WTC11 (cell line): ENCODE measurements around the gene WDR59. TPM values are rescaled to one million over a fixed set of nuclear protein-coding genes. Genes with fewer than 3 reads are reported as not detected.

Source experiments
- ATAC-seq: fragments of 200-7000 bp; cut with Tn5 transposase; 2 replicates; pipeline ENCODE4 v1.10.0; 2021; ENCODE audit warnings: mild to moderate bottlenecking, moderate library complexity
- CTCF ChIA-PET: fragments of 300-600 bp; sonication (Branson Sonifier 250); formaldehyde crosslinking; loops from one replicate; lab custom pipeline; 2021; ENCODE audit warnings: antibody characterized with exemption; lab: Charles Lee
- POLR2A ChIA-PET: fragments of 350-600 bp; sonication (Branson Sonifier 250); formaldehyde crosslinking; loops from one replicate; lab custom pipeline; 2021; ENCODE audit warnings: antibody characterized with exemption; lab: Charles Lee
- DNase-seq: peaks from one replicate; pipeline ENCODE4 v3.0.0; 2021; ENCODE audit warnings: low spot score
- H3K27ac Mint-ChIP-seq: 2 replicates; pipeline ENCODE4 v1.8.0; 2021; ENCODE audit warnings: mixed read lengths
- H3K27me3 Mint-ChIP-seq: 2 replicates; pipeline ENCODE4 v1.8.0; 2021; ENCODE audit warnings: low read depth, mild to moderate bottlenecking, moderate library complexity, mixed read lengths
- H3K36me3 Mint-ChIP-seq: 2 replicates; pipeline ENCODE4 v1.8.0; 2021; ENCODE audit warnings: mixed read lengths
- H3K4me1 Mint-ChIP-seq: 2 replicates; pipeline ENCODE4 v1.8.0; 2022; ENCODE audit warnings: mixed read lengths
- H3K4me3 Mint-ChIP-seq: 2 replicates; pipeline ENCODE4 v1.8.0; 2021; ENCODE audit warnings: mild to moderate bottlenecking, moderate library complexity, mixed read lengths
- H3K9me3 Mint-ChIP-seq: 2 replicates; pipeline ENCODE4 v1.8.0; 2021; ENCODE audit warnings: mixed read lengths
- AFF4 ChIP-seq: sonication (generic); formaldehyde crosslinking; IDR thresholded peaks from 2 replicates; pipeline ENCODE4 v1.8.1; 2023; ENCODE audit warnings: mild to moderate bottlenecking, missing genetic modification reagents, borderline replicate concordance
- E2F4 ChIP-seq: sonication (generic); formaldehyde crosslinking; IDR thresholded peaks from 2 replicates; pipeline ENCODE4 v1.8.1; 2022; ENCODE audit warnings: low read depth, mild to moderate bottlenecking, moderate library complexity, missing genetic modification reagents, borderline replicate concordance
- GTF2I ChIP-seq: fragments of 250-450 bp; sonication (Bioruptor Pico); conservative IDR thresholded peaks from 2 replicates; pipeline ENCODE4 v1.4.0; 2021; ENCODE audit warnings: mild to moderate bottlenecking
- JAZF1 ChIP-seq: fragments of 250-450 bp; sonication (Bioruptor Pico); IDR thresholded peaks from 2 replicates; pipeline ENCODE4 v1.9.0; 2021; ENCODE audit warnings: moderate library complexity, mild to moderate bottlenecking, inconsistent platforms
- KAT7 ChIP-seq: sonication (generic); formaldehyde crosslinking; IDR thresholded peaks from 2 replicates; pipeline ENCODE4 v1.8.1; 2023; ENCODE audit warnings: missing genetic modification reagents, mild to moderate bottlenecking, borderline replicate concordance
- MAX ChIP-seq: sonication (generic); formaldehyde crosslinking; IDR thresholded peaks from 2 replicates; pipeline ENCODE4 v1.8.0; 2022; ENCODE audit warnings: mild to moderate bottlenecking, missing genetic modification reagents
- MLX ChIP-seq: sonication (generic); formaldehyde crosslinking; IDR thresholded peaks from 2 replicates; pipeline ENCODE4 v1.8.1; 2023; ENCODE audit warnings: mild to moderate bottlenecking, missing genetic modification reagents, moderate library complexity
- NFATC4 ChIP-seq: fragments of 250-450 bp; sonication (Bioruptor Pico); IDR thresholded peaks from 2 replicates; pipeline ENCODE4 v1.9.0; 2021; ENCODE audit warnings: mild to moderate bottlenecking
- NR1H2 ChIP-seq: sonication (generic); formaldehyde crosslinking; IDR thresholded peaks from 2 replicates; pipeline ENCODE4 v1.9.0; 2021; ENCODE audit warnings: mild to moderate bottlenecking, moderate library complexity, missing genetic modification reagents
- SP1 ChIP-seq: sonication (generic); formaldehyde crosslinking; conservative IDR thresholded peaks from 2 replicates; pipeline ENCODE4 v1.8.1; 2022; ENCODE audit warnings: missing genetic modification reagents
- TP53 ChIP-seq: sonication (generic); formaldehyde crosslinking; IDR thresholded peaks from 2 replicates; pipeline ENCODE4 v1.8.1; 2023; ENCODE audit warnings: mild to moderate bottlenecking, missing genetic modification reagents
- ZNF219 ChIP-seq: sonication (generic); formaldehyde crosslinking; IDR thresholded peaks from 2 replicates; pipeline ENCODE4 v1.8.0; 2023; ENCODE audit warnings: missing genetic modification reagents, mild to moderate bottlenecking, borderline replicate concordance
- ZSCAN18 ChIP-seq: fragments of 250-450 bp; sonication (Bioruptor Pico); IDR thresholded peaks from 2 replicates; pipeline ENCODE4 v2.1.2; 2022; ENCODE audit warnings: mild to moderate bottlenecking, moderate library complexity
- total RNA-seq: library from RNA; stranded (reverse); gene quantifications from 3 replicates; pipeline ENCODE4 v1.2.3, GENCODE V29; 2021
- TF ChIP-seq, protein P1 (sequence below): sonication (generic); formaldehyde crosslinking; IDR thresholded peaks from 2 replicates; pipeline ENCODE4 v1.8.1; 2023; ENCODE audit warnings: mild to moderate bottlenecking, moderate library complexity, missing genetic modification reagents
- TF ChIP-seq, protein P2 (sequence below): sonication (generic); formaldehyde crosslinking; IDR thresholded peaks from 2 replicates; pipeline ENCODE4 v1.8.0; 2023; ENCODE audit warnings: missing genetic modification reagents
- TF ChIP-seq, protein P3 (sequence below): sonication (generic); formaldehyde crosslinking; IDR thresholded peaks from 2 replicates; pipeline ENCODE4 v1.8.0; 2022; ENCODE audit warnings: missing genetic modification reagents
- TF ChIP-seq, protein P4 (sequence below): sonication (generic); formaldehyde crosslinking; conservative IDR thresholded peaks from 2 replicates; pipeline ENCODE4 v1.8.1; 2022; ENCODE audit warnings: mild to moderate bottlenecking, missing genetic modification reagents

Gene WDR59
- total RNA-seq, 1 experiment from 2014 or later, result 100 TPM

DNA sequence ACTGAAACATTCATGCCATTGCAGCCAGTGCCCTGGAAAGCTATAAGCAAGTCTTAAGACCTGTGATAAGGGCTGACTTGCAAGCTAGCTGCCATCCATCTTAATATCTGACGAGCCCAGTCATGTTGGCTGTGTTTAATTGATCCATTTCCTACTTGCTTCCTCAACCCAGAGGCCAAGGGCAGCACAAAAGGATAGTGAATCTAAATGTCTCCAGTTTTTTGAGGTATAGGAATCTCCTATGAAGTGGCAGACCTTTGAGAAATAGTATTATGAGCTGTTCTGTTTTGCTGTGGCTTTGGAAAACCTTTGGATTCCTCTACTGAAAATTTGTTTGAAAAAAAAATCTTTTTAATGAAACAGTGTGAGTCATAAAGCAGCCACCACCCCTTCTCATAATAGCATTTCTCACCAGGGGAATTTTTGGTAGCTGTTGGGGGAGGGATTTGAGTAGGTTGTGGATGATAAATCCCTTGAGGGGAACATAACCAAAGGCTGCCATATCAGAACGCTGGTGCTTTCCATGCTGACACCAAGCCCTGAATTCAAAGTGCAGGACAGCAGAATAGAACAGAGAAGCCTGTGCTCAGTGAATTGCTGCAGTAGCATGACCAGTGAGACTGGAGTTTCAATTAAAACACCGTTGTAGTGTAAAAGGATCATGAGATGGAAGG lies 26.8 kb upstream of the WDR59 start (continued):
- TF ChIP-seq, protein P1, sequence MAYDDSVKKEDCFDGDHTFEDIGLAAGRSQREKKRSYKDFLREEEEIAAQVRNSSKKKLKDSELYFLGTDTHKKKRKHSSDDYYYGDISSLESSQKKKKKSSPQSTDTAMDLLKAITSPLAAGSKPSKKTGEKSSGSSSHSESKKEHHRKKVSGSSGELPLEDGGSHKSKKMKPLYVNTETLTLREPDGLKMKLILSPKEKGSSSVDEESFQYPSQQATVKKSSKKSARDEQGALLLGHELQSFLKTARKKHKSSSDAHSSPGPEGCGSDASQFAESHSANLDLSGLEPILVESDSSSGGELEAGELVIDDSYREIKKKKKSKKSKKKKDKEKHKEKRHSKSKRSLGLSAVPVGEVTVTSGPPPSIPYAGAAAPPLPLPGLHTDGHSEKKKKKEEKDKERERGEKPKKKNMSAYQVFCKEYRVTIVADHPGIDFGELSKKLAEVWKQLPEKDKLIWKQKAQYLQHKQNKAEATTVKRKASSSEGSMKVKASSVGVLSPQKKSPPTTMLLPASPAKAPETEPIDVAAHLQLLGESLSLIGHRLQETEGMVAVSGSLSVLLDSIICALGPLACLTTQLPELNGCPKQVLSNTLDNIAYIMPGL (CRISPR knock-in tag), result no peak
- no peak for TF ChIP-seq SP1 (CRISPR knock-in tag)
- no peak for TF ChIP-seq JAZF1
- TF ChIP-seq KAT7 (CRISPR knock-in tag), result no peak
- no peak for TF ChIP-seq NR1H2 (CRISPR knock-in tag)
- no peak for TF ChIP-seq MLX
- no peak for TF ChIP-seq E2F4 (CRISPR knock-in tag)
- no peak for TF ChIP-seq ZSCAN18 (CRISPR knock-in tag)
- TF ChIP-seq GTF2I (CRISPR knock-in tag), result no peak
- TF ChIP-seq, protein P2, sequence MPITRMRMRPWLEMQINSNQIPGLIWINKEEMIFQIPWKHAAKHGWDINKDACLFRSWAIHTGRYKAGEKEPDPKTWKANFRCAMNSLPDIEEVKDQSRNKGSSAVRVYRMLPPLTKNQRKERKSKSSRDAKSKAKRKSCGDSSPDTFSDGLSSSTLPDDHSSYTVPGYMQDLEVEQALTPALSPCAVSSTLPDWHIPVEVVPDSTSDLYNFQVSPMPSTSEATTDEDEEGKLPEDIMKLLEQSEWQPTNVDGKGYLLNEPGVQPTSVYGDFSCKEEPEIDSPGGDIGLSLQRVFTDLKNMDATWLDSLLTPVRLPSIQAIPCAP (CRISPR knock-in tag), result no peak
- TF ChIP-seq NFATC4 (CRISPR knock-in tag), result no peak
- TF ChIP-seq AFF4 (CRISPR knock-in tag), result no peak

GRCh38 chr16:75010427-75010826 lies 25.5 kb upstream of the WDR59 start:
- Mint-ChIP-seq H3K27me3 (no peaks in the 10 kb centered on the region), H3K4me1 (peaks cover 23% of the 10 kb centered on the region), H3K36me3 (no peaks in the 10 kb centered on the region), H3K4me3 (no peak overlapping the region), H3K9me3 (no peaks in the 10 kb centered on the region), H3K27ac (no peak overlapping the region)
- ATAC-seq, result no peak
- ChIA-PET POLR2A (interaction anchor here (0.6 kb wide), 1 partner anchor 169 kb away, joined by 4 read pairs; no protein-coding TSS in a partner anchor), CTCF (interaction anchor here (2.2 to 2.9 kb wide), 3 partner anchors 12 to 101 kb away, joined by 11 to 22 read pairs (median 14); partner anchors contain the start of gene ZNRF1)
- DNase-seq, result no peak
- TF ChIP-seq MAX (CRISPR knock-in tag) (no peak), ZNF219 (CRISPR knock-in tag) (no peak), TP53 (CRISPR knock-in tag) (no peak)
- TF ChIP-seq, protein P3, sequence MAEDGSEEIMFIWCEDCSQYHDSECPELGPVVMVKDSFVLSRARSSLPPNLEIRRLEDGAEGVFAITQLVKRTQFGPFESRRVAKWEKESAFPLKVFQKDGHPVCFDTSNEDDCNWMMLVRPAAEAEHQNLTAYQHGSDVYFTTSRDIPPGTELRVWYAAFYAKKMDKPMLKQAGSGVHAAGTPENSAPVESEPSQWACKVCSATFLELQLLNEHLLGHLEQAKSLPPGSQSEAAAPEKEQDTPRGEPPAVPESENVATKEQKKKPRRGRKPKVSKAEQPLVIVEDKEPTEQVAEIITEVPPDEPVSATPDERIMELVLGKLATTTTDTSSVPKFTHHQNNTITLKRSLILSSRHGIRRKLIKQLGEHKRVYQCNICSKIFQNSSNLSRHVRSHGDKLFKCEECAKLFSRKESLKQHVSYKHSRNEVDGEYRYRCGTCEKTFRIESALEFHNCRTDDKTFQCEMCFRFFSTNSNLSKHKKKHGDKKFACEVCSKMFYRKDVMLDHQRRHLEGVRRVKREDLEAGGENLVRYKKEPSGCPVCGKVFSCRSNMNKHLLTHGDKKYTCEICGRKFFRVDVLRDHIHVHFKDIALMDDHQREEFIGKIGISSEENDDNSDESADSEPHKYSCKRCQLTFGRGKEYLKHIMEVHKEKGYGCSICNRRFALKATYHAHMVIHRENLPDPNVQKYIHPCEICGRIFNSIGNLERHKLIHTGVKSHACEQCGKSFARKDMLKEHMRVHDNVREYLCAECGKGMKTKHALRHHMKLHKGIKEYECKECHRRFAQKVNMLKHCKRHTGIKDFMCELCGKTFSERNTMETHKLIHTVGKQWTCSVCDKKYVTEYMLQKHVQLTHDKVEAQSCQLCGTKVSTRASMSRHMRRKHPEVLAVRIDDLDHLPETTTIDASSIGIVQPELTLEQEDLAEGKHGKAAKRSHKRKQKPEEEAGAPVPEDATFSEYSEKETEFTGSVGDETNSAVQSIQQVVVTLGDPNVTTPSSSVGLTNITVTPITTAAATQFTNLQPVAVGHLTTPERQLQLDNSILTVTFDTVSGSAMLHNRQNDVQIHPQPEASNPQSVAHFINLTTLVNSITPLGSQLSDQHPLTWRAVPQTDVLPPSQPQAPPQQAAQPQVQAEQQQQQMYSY (CRISPR knock-in tag), result no peak
- TF ChIP-seq, protein P1 (CRISPR knock-in tag), result no peak
- TF ChIP-seq, protein P4, sequence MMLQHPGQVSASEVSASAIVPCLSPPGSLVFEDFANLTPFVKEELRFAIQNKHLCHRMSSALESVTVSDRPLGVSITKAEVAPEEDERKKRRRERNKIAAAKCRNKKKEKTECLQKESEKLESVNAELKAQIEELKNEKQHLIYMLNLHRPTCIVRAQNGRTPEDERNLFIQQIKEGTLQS (CRISPR knock-in tag), result no peak
